GM18507 (cell line): ENCODE measurements around the gene SAXO2.
A peak's percentile ranks its signal among the peaks of the same experiment; 100 is the strongest.
"Not testable (repeated sequence)": the region's sequence is repeated elsewhere in the genome, so short reads cannot be mapped to it uniquely, and the experiment has no call there.

Experiments used
- DNase-seq: peaks from one replicate; pipeline ENCODE4 v3.0.0; 2011; ENCODE audit warnings: low read depth; ENCODE audit not compliant: insufficient read length; ENCODE audit errors: extremely low spot score
- FAIRE-seq: peaks from 2 replicates; lab custom pipeline; 2011; peaks lifted over from hg19 to GRCh38; lab: Jason Lieb, UNC

SAXO2 gene

GRCh38 chr15:82281276-82281675, 18.7 kb downstream of the SAXO2 start:
- DNase-seq: not testable (repeated sequence)
- peak; percentile 89 for FAIRE-seq

DNA sequence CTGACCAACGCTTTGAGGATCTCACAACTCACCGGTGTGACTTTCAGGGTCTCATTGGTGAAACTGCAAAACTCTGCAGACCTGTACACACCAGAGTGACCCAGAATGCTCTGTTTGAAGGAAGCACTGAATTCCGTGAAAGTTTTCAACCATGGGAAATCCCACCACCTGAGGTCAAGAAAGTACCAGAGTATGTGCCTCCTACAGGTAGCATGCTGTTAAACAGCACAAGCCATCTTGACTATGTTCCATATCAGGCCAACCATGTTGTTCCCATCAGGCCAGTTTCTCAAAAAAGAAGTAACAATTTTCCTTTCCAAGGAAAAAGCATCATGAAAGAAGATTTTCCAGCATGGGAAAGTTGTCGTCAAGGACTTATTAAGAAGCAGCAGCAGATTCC, 19.8 kb downstream of the SAXO2 start:
- FAIRE-seq, DNase-seq: not testable (repeated sequence)

- peak; percentile 49 for FAIRE-seq
Observed at GRCh38 chr15:82284381-82284780, 21.8 kb downstream of the SAXO2 start.

GRCh38 chr15:82286475-82286874, 23.9 kb downstream of the SAXO2 start:
- FAIRE-seq: peak; percentile 89
- DNase-seq: not testable (repeated sequence)

More at GRCh38 chr15:82284381-82284780, 21.8 kb downstream of the SAXO2 start:
- DNase-seq: not testable (repeated sequence)

GRCh38 chr15:82288202-82288601, 25.6 kb downstream of the SAXO2 start:
- not testable (repeated sequence) for DNase-seq, FAIRE-seq

- DNase-seq: no peak
- FAIRE-seq: no peak
Observed at GRCh38 chr15:82292271-82292670, 29.7 kb downstream of the SAXO2 start.

- DNase-seq: no peak
- FAIRE-seq: no peak
Observed at GRCh38 chr15:82294061-82294690, 31.6 kb downstream of the SAXO2 start.

- DNase-seq: no peak
- no peak for FAIRE-seq
Observed at GRCh38 chr15:82297546-82297945, 34.9 kb downstream of the SAXO2 start.

DNA sequence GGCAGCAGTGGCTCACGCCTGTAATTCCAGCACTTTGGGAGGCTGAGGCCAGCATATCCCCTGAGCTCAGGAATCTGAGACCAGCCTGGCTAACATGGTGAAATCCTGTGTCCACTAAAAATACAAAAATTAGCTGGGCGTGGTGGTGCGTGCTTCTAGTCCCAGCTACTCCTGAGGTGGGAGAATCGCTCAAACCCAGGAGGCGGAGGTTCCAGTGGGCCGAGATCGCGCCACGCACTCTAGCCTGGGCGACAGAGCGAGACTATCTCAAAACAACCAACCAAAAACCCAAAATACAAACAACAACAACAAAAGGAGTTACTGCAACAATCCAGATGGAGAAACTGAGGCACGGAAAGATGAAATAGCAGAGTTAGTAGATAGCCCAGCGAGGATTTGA, 35.4 kb downstream of the SAXO2 start:
- no peak for FAIRE-seq

DNA sequence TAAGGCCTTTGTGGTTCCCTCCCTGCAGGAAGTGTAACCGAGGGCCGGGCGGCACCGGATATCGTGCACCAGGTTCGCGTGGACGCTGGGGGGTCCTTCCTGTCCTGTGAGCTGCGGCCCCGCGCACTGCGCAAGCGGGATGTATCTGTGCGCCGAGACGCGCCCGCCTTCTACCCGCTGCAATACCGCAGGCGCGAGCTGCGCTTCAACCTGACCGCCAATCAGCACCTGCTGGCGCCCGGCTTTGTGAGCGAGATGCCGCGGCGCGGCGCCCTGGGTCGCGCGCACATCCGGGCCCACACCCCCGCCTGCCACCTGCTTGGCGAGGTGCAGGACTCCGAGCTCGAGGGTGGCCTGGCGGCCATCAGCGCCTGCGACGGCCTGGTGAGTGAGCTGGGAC, 35.9 kb downstream of the SAXO2 start:
- FAIRE-seq (no peak), DNase-seq (no peak)

More for the DNA sequence above, 35.4 kb downstream of the SAXO2 start:
- DNase-seq: no peak

DNA sequence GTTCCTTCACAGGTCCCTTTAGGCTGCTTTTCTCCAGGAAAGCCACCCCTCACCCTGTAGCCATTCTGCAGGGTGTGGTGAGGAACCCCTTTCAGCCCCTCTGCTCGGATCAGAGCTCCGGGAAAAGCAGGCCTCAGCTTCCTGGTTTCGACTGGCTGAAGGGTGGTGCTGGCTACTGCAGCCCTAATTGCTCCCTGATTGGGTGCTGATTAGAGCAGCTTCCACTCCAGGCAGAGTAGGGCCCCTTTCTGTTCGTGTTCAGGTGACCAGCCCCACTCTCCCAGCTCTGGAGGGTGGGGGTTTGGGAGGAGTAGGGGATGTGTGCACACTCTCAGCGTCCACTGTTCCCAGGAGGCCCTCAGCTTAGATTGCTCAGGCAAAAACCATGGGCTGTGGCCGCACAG, 36.9 kb downstream of the SAXO2 start:
- not testable (repeated sequence) for FAIRE-seq

DNA sequence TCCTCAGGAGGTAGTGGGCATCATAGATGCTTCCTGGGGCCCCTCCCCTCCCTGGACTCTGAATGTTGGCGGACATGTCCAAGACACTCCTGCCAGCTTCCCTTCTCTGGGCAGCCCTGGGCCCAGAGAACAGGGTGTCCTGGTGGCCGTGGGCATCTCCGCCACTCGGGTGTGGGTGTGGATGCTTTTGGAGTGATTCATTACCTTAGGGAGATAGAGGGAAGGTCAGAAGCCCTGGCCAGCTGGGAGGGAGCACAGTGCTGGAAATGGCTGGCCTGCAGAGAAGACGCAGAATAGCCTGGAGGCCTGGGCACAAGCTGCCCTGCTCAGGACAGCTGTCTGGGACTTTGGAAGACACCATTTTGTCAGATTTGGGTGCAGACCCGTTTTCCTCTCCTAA, 37.7 kb downstream of the SAXO2 start:
- not testable (repeated sequence) for DNase-seq, FAIRE-seq

More for the DNA sequence above, 36.9 kb downstream of the SAXO2 start:
- not testable (repeated sequence) for DNase-seq

- FAIRE-seq: no peak
- no peak for DNase-seq
Observed at GRCh38 chr15:82300883-82301282, 38.3 kb downstream of the SAXO2 start.

GRCh38 chr15:82301296-82302016, 38.8 kb downstream of the SAXO2 start:
- no peak for DNase-seq
- no peak for FAIRE-seq

GRCh38 chr15:82303956-82304777, 41.5 kb downstream of the SAXO2 start:
- FAIRE-seq (no peak), DNase-seq (no peak)

DNA sequence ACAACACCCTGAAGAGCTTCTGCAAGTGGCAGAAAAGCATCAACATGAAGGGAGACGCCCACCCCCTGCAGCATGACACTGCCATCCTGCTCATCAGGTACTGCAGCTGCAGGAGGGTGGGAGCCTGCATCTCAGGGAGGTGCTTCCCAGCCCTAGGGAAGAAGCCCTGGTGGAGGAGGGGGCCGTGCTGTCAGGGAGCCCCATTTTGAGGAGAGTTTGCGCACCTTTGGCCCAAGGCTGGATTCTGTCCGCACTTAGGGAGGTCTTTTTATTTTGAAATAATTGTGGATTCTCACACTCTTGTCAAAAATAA, 42.1 kb downstream of the SAXO2 start:
- no peak for FAIRE-seq
- DNase-seq: no peak

GRCh38 chr15:82305621-82306048, 43.0 kb downstream of the SAXO2 start:
- DNase-seq (no peak), FAIRE-seq (no peak)

GRCh38 chr15:82306791-82307713, 44.4 kb downstream of the SAXO2 start:
- FAIRE-seq: no peak
- DNase-seq: no peak

DNA sequence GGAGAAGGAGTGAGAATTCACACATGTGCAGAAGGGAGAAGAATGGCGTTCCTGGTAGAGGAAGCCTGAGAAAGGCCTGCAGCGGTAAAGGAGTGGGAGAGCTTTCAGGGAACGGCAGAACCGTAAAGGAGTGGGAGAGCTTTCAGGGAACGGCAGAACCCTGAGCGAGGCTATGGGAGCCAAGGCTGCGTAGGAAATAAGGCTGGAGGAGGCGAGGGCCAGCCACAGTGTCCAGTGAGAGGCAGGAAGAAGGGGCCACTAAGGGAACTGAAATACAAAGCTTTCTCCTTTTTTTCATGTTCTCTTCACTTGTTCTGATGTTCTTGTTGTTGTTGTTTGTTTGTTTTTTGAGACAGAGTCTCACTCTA, 45.1 kb downstream of the SAXO2 start:
- FAIRE-seq (no peak), DNase-seq (no peak)
